GM21786 (cell line): ENCODE measurements around the gene ARAP3.

Experiments
- ATAC-seq: cut with Tn5 transposase; IDR thresholded peaks from one replicate; pipeline ENCODE4 v1.9.1; 2021; ENCODE audit not compliant: unreplicated experiment

ARAP3 gene

GRCh38 chr5:141641634-141642267, 40.3 kb downstream of the ARAP3 start:
- ATAC-seq = peak; percentile 38

GRCh38 chr5:141640698-141641097, 41.3 kb downstream of the ARAP3 start:
- ATAC-seq = no peak

GRCh38 chr5:141640051-141640415, 42.0 kb downstream of the ARAP3 start:
- ATAC-seq = no peak

- no peak for ATAC-seq
These were observed 42.5 kb downstream of the ARAP3 start for GRCh38 chr5:141639357-141640050.

GRCh38 chr5:141638771-141639170, 43.3 kb downstream of the ARAP3 start:
- ATAC-seq = no peak

GRCh38 chr5:141637767-141638419, 44.1 kb downstream of the ARAP3 start:
- peak; percentile 22 for ATAC-seq

GRCh38 chr5:141637123-141637766, 44.8 kb downstream of the ARAP3 start:
- peak; percentile 6 for ATAC-seq

- peak; percentile 67 for ATAC-seq
These were observed 45.5 kb downstream of the ARAP3 start, which contains the start of the genes HDAC3 and RELL2 for GRCh38 chr5:141636413-141637122. Gene HDAC3, minus strand, starts transcription at chr5:141636849. Its CDS starts 59 bp downstream, at chr5:141636790. Gene RELL2, plus strand, starts transcription at chr5:141636997. Its CDS starts 1,229 bp downstream, at chr5:141638226.

- ATAC-seq = no peak
These were observed 46.0 kb downstream of the ARAP3 start for GRCh38 chr5:141636106-141636412.

- ATAC-seq = no peak
These were observed 46.4 kb downstream of the ARAP3 start for GRCh38 chr5:141635646-141636045.

GRCh38 chr5:141634720-141635119, 47.3 kb downstream of the ARAP3 start:
- no peak for ATAC-seq

- peak; percentile 73 for ATAC-seq
These were observed 48.0 kb downstream of the ARAP3 start for GRCh38 chr5:141633871-141634561.

GRCh38 chr5:141632650-141633049, 49.4 kb downstream of the ARAP3 start:
- ATAC-seq = no peak

GRCh38 chr5:141630570-141631140, 51.4 kb downstream of the ARAP3 start:
- ATAC-seq = no peak

- no peak for ATAC-seq
These were observed 53.7 kb downstream of the ARAP3 start for GRCh38 chr5:141628175-141628788.

GRCh38 chr5:141623611-141624010, 58.4 kb downstream of the ARAP3 start:
- no peak for ATAC-seq

- peak; percentile 59 for ATAC-seq
These were observed 58.8 kb downstream of the ARAP3 start for GRCh38 chr5:141623186-141623585.

- ATAC-seq = peak; percentile 82
These were observed 63.1 kb downstream of the ARAP3 start, which contains the start of gene DIAPH1 for GRCh38 chr5:141618804-141619554. Gene DIAPH1, minus strand, starts transcription at chr5:141619000. Its CDS starts 86 bp downstream, at chr5:141618914.
